Measurements from ENCODE around the gene PTPRCAP. TPM values are rescaled to one million over a fixed set of nuclear protein-coding genes. Genes with fewer than 3 reads are reported as not detected.

The PTPRCAP gene
- total and polyA plus RNA-seq, 12 donors, result 0.57 to 13.4 (median 3.9) TPM

GRCh38 chr11:67465189-67465510 is 27.7 kb upstream of the PTPRCAP start:
- no peaks in the 10 kb centered on the region for H3K36me3 ChIP-seq (replicated peaks in 1 of 2)
- TF ChIP-seq POLR2A (IDR thresholded peaks at IDR 0.05), result no peak
- no peak for TF ChIP-seq CTCF (IDR thresholded peaks at IDR 0.05)
- H3K4me3 ChIP-seq, result peak overlapping the region in 3 of 4 donors; percentile 37 to 74 (median 52)
- 43 to 63% (median 53%) methylated on average over 3 of the region's 3 CpGs for WGBS, 4 donors
- H3K9me3 ChIP-seq (replicated peaks in 1 of 3), result no peaks in the 10 kb centered on the region
- DNase-seq, result no peak
- intact Hi-C loops (cut with DNase I), result no loop called here
- H3K27me3 ChIP-seq, result no peaks in the 10 kb centered on the region
- H3K27ac ChIP-seq, result peak overlapping the region; percentile 90 to 98 (median 93)
- H3K4me1 ChIP-seq (replicated peaks in 1 of 2), result peaks cover 25 to 44% of the 10 kb centered on the region in 2 donors

- no peaks in the 10 kb centered on the region for H3K9me3 ChIP-seq (replicated peaks in 1 of 3)
- peak overlapping the region; percentile 90 to 98 (median 93) for H3K27ac ChIP-seq
- H3K4me3 ChIP-seq, result peak overlapping the region in 3 of 4 donors; percentile 37 to 74 (median 52)
- intact Hi-C loops (cut with DNase I), result no loop called here
- TF ChIP-seq POLR2A (IDR thresholded peaks at IDR 0.05) (peak in 1 of 2 donors; percentile 68), CTCF (IDR thresholded peaks at IDR 0.05) (no peak)
- H3K36me3 ChIP-seq (replicated peaks in 1 of 2), result no peaks in the 10 kb centered on the region
- peaks cover 25 to 41% of the 10 kb centered on the region in 2 donors for H3K4me1 ChIP-seq (replicated peaks in 1 of 2)
- WGBS, 4 donors, result 0 to 19% (median 7%) methylated on average over 7 to 56 of the region's 56 CpGs
- no peaks in the 10 kb centered on the region for H3K27me3 ChIP-seq
- peak; percentile 92 to 95 (median 94) for DNase-seq
Observed at GRCh38 chr11:67464411-67465188, 27.1 kb upstream of the PTPRCAP start.

GRCh38 chr11:67463680-67464410 is 26.4 kb upstream of the PTPRCAP start:
- H3K27ac ChIP-seq, result peak overlapping the region; percentile 90 to 98 (median 93)
- H3K27me3 ChIP-seq, result no peaks in the 10 kb centered on the region
- WGBS, 4 donors, result 38 to 57% (median 43%) methylated on average over 8 to 20 of the region's 20 CpGs
- H3K9me3 ChIP-seq (replicated peaks in 1 of 3), result no peaks in the 10 kb centered on the region
- peaks cover 25 to 39% of the 10 kb centered on the region in 2 donors for H3K4me1 ChIP-seq (replicated peaks in 1 of 2)
- peak; percentile 96 to 98 (median 98) for DNase-seq
- TF ChIP-seq CTCF (IDR thresholded peaks at IDR 0.05) (no peak), POLR2A (IDR thresholded peaks at IDR 0.05) (peak; percentile 33 to 82)
- intact Hi-C loops (cut with DNase I), result no loop called here
- H3K4me3 ChIP-seq, result peak overlapping the region in 2 of 4 donors; percentile 52 to 74
- no peaks in the 10 kb centered on the region for H3K36me3 ChIP-seq (replicated peaks in 1 of 2)

- Histone ChIP-seq H3K9me3 (replicated peaks in 1 of 3) (no peaks in the 10 kb centered on the region), H3K27me3 (no peaks in the 10 kb centered on the region), H3K4me3 (no peak overlapping the region), H3K4me1 (replicated peaks in 1 of 2) (peaks cover 22 to 36% of the 10 kb centered on the region in 2 donors), H3K36me3 (replicated peaks in 1 of 2) (no peaks in the 10 kb centered on the region), H3K27ac (peak overlapping the region; percentile 90 to 98 (median 93))
- intact Hi-C loops (cut with DNase I), result no loop called here
- TF ChIP-seq CTCF (IDR thresholded peaks at IDR 0.05) (peak in 1 of 6 experiments; percentile 34), POLR2A (IDR thresholded peaks at IDR 0.05) (no peak)
- peak in 3 of 7 donors; percentile 50 to 70 (median 59) for DNase-seq
- 54 to 69% (median 62%) methylated on average over 5 to 10 of the region's 10 CpGs for WGBS, 4 donors
Observed at GRCh38 chr11:67463186-67463585, 25.7 kb upstream of the PTPRCAP start.
